ENCODE results near the gene KCNIP4.

DNA sequence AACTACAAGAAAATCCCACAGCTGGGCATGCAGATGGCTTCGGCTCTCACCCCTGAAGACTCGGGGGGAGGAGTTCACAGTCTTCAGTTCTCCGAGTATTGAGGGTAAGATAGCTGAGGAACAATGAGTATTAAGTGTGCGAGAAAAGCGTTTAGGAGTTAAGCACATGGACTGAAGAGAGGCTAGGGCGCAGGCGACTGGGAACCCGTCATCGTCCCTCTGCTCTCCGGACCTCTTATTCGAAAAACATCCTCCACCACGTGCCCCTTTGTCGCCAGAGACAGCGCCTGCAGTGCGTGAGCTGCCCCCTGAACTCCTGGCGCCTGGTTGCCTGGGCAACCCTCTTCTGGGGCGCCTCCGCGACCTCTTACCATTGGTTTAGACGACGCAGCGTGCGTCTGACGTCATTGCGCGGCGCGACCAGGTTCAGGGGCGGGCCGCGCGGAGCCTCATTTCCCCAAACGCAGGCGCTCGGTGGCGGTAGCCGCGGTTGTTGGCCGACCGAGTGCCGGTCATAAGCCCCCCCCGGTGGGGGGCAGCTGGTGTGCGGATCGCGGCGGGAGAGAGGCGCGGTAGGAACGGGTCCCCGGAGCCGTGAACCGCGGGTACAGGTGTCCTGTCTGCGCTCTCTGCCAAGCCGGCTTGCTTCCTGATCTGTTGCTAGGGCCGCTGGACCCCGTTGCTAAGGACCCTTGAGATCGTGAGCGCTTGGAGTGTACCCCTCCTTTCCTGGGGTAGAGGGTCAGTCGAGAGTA, 1248.4 kb downstream of the KCNIP4 start, which contains the start of gene PACRGL:
- TF ChIP-seq GABPA (IDR thresholded peaks at IDR 0.05; ENCODE audit: borderline replicate concordance, insufficient read depth, low read length) (no peak), TAF1 (IDR thresholded peaks at IDR 0.05; ENCODE audit: low read depth, low read length) (peak; percentile 92), TBP (IDR thresholded peaks at IDR 0.05; ENCODE audit: low read depth, low read length) (peak; percentile 85), CTCF (IDR thresholded peaks at IDR 0.05; ENCODE audit: control extremely low read depth in 1 of 3, insufficient read depth in 1 of 3, low read depth in 1 of 3, low read length in 3 of 3) (no peak), KDM5A (IDR thresholded peaks at IDR 0.05; ENCODE audit: low read length) (peak; percentile 77; the same call in 1 of the 2 replicates), SP2 (IDR thresholded peaks at IDR 0.05; ENCODE audit: low read length) (no peak), CREB1 (IDR thresholded peaks at IDR 0.05) (peak; percentile 97)

Measured in H1 (cell line).